HG03097 (cell line): ENCODE results near the gene S100A14.
"Not testable (repeated sequence)": the region's sequence is repeated elsewhere in the genome, so short reads cannot be mapped to it uniquely, and the experiment has no call there.

Experiments
- ATAC-seq: cut with Tn5 transposase; IDR thresholded peaks from one replicate; pipeline ENCODE4 v1.9.1; 2021; ENCODE audit not compliant: unreplicated experiment, low FRiP score

Gene S100A14

DNA sequence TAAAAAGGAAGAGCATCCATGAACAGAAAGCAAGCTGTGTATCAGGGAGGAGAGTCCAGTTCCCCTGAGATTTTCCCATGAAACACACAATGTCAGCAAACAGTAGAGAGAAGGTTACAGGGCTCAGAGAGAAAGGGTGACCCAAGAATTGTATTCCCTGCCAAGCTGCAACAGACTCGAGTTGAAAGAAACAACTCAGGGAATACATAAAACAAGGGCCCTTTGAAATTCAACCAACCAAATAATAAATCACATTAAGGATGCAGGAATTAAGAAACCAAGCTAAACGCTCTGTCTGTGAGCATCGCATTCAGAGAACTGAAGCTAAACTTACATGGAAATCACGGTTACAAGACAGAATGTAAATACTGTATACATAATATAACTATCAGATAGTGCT is 23.4 kb downstream of the S100A14 start:
- no peak for ATAC-seq

DNA sequence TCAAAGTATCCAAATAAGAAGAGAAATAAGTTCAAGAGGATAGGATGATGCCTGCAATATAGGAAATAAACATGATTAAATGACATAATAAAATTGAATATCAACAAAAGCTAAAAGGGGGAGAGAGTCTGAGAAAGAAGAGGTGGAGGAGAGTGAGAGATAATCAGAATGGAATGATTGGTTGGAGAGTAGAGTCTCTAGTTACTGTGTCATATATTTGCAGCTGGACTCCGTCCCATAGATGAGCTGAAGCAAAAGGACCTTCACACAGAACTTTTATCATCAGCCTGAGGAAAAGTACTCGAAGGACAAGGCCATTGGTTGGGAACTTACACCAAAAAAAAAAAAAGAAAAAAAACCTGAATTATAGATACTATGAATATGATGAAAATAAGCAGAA is 27.6 kb downstream of the S100A14 start:
- ATAC-seq: no peak

DNA sequence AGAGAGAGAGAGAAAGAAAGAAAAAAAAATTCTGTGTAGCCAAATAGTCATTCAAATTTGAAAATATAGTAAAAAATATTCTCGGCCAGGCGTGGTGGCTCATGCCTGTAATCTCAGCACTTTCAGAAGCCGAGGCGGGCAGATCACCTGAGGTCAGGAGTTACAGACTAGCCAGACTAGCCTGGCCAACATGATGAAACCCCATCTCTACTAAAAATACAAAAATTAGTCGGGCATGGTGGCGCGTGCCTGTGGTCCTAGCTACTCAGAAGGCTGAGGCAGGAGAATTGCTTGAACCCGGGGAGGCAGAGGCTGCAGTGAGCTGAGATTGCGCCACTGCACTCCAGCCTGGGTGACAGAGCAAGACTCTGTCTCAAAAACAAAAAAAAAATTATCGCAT is 28.1 kb downstream of the S100A14 start:
- ATAC-seq: not testable (repeated sequence)

DNA sequence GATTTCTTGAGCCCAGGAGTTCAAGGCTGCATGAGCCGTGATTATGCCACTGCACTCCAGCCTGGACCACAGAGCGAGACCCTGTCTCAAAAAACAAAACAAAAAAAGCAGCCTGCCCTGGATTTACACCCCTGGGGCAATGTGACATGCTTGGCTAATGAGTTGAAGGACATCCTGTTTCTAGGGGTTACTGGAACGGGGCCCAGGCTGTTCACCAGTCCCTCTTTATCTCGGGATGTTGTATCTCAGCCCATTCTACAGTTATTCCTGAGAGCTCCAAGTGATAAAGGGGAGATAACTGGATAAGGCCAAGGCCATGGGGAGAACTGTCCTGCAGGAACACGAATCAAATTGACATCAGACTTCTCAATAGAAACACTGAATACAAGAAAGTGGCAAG is 28.8 kb downstream of the S100A14 start:
- ATAC-seq: no peak

DNA sequence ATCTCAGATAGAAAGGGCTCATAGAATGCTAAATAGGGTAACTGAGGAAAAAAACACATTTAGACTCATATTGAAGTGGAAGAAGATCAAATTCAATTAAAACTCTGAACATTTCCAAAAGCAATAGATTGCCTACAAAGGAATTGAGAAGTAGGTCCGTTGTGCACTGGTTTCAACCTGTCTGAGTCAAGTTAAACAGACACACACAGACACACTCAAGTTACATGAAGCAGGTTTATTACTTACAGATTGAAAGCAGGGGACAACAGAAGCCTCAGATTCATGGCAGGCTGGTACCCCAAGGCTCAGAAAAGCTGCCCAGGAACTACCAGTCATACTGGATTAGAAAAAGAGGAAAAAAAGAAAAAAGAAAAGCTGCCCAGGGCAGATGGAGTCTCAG is 29.8 kb downstream of the S100A14 start:
- no peak for ATAC-seq

DNA sequence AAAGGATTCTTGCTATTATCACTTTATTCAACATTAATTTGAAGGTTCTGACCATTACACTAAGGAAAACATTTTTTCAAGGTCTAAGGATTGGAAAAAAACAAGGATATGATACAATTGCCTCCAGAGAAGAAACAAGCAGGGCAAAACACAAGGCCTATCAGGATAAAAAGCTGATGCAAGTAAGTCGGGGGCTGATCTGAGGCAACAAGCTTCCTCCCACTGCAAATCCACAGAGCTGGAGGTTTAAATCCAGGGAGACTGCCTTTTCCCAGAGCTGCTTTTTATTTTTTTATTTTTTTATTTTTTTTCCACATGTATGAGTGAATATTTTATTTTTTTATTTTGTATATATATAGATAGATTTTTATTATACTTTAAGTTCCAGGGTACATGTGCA is 31.1 kb downstream of the S100A14 start:
- ATAC-seq: no peak

DNA sequence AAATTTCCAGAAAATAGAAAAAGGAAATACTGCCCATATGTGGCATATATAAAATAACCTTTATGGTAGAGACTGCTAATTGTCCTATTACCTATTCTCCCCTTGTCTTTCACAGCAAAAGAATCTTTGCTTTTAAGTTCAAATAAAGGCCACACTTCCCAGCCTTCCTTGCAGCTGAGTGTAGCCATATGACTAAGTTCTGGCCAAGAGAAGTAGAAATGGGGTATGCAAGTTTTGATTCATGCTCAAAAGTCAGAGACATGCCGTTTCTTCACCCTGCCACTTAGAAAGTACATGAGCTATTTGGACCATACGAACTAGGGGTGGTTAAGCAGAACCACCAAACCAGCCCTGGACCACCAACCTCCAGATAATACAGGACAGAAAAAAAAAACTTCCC is 32.1 kb downstream of the S100A14 start:
- no peak for ATAC-seq

DNA sequence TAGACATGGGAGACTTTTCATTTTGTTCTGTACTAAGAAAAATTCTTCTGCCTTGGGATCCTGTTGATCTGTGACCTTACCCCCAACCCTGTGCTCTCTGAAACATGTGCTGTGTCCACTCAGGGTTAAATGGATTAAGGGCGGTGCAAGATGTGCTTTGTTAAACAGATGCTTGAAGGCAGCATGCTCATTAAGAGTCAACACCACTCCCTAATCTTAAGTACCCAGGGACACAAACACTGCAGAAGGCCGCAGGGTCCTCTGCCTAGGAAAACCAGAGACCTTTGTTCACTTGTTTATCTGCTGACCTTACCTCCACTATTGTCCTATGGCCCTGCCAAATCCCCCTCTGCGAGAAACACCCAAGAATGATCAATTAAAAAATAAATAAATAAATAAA is 32.6 kb downstream of the S100A14 start:
- not testable (repeated sequence) for ATAC-seq

DNA sequence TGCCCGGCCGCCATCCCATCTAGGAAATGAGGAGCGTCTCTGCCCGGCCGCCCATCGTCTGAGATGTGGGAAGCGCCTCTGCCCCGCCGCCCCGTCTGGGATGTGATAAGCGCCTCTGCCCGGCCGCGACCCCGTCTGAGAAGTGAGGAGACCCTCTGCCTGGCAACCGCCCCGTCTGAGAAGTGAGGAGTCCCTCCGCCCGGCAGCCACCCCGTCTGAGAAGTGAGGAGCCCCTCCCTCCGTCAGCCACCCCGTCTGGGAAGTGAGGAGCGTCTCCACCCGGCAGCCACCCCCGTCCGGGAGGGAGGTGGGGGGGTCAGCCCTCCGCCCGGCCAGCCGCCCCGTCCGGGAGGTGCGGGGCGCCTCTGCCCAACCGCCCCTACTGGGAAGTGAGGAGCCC is 33.3 kb downstream of the S100A14 start:
- ATAC-seq: not testable (repeated sequence)

DNA sequence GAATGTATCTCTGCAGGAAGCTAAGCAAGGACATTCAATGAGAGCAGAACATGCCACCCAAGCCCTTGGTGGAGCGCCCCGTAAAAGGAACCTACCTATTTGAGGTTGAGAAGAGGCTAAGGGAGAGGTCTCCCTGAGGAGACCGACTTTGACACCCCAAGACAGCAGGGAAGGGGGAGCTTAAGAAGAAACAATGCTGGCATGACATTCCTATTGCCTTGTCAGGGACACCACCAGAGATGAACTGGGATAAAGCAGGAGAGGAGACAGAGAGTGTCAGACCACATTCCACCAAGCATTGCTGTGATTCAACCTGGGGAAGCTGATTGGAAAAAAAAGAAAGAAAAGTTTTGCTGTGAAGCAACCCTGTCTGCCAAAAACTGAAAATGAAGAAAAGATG is 37.2 kb downstream of the S100A14 start:
- no peak for ATAC-seq

DNA sequence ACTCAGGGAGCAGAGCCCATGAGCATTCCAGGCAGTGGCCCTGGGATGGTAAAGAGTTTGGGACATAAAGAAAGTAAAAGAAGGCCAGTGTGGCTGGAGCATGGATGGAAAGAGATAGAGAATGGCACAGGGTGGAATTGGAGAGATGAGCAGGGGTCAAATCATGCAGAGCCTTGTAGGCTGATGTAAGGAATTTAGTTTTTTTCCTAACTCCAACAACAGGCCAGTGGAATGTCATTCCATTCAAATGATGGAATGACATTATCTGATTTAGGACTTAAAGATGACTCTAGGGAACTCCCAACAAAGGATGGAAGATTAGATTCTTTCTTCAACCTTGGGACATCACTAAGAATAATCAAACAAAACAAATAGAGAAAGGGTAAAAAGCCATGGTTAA is 37.6 kb downstream of the S100A14 start:
- ATAC-seq: no peak

DNA sequence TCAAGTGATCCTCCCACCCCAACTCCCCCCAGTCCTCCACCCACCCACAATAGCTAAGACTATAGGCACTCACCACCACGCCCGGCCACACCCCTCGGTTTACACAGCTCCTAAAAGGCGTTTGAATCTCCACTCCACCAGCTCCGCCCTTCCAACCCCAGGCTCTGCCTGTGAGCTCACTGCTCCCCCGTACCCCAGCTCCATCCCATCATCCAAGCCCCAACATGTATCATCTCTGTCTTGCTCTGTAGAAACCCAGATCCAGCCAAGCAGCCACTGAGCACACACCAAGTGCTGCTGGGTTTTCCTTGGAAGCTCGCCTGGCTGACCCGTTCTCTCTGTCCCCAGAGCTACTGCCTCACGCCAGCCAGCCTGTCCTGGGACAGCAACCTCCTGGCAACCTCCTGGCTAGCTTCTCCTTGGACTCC is 38.5 kb downstream of the S100A14 start:
- no peak for ATAC-seq

DNA sequence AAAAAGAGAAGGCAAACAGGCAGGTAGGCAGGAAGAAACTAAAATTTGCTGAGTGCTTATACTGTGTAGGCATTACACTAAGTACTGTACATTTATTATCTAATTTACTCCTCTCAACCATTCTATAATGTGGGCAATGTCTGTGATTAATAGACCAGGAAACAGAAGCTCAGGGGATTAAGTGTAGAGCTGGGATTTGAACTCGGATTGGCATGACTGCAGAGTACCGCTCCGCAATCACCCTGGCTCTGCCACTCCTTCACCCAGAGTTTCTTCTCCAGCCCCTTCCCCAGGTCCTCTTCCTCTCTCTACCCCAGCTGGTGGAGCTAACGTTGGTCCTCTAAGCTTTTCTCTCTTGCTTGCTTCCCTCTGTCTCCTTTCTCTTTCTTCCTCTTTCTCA is 39.0 kb downstream of the S100A14 start:
- ATAC-seq: no peak

DNA sequence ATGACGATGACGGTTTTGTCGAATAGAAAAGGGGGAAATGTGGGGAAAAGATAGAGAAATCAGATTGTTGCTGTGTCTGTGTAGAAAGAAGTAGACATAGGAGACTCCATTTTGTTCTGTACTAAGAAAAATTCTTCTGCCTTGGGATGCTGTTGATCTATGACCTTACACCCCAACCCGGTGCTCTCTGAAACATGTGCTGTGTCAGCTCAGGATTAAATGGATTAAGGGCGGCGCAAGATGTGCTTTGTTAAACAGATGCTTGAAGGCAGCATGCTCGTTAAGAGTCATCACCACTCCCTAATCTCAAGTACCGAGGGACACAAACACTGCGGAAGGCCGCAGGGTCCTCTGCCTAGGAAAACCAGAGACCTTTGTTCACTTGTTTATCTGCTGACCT is 40.6 kb downstream of the S100A14 start:
- not testable (repeated sequence) for ATAC-seq

DNA sequence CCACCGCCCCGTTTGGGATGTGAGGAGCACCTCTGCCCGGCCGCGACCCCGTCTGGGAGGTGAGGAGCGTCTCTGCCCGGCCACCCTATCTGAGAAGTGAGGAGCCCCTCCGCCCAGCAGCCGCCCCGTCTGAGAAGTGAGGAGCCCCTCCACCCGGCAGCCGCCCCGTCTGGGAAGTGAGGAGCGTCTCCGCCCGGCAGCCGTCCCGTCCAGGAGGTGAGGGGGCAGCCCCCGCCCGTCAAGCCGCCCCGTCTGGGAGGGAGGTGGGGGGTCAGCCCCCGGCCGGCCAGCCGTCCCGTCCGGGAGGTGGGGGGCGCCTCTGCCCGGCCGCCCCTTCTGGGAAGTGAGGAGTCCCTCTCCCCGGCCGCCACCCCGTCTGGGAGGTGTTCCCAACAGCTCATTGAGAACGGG is 41.0 kb downstream of the S100A14 start:
- not testable (repeated sequence) for ATAC-seq

DNA sequence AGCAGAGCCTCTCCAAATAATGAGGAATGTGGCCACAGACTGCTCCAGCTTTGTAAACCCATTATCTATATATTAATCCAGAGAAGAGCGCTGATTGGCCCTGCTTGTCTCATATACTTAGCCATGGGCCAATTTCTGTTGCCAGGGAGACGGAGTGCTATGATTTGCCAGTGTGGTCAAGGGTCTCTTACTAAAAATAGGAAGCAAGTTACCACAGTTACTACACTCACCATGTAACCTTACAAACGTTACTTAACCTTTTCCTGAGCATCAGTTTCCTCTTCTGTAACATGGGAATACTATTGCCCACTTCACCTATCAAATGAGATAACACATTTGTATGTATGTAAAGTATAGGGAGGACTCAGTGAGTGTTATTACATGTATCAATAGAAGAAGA is 42.8 kb downstream of the S100A14 start:
- no peak for ATAC-seq

DNA sequence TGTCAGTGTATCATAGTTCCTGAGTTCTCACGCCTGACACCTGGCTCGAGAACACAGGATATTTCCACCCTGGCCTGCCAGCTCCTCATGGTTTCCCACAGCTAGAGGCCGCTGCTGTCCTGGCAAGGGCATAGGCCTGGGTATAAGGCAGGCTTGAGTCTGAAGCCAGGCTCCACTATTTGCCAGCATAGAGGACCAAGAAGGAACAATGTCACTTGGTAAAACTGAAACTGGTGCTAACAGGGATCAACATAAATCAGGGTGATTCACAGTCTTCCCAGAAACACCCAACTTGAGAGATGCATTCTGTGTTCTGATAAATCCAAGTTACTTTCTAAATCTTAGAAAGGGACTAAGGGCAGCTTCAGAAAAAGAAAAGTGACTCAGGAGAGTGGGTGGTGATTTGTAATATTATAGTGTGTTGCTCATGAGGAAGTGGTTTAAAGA is 43.5 kb downstream of the S100A14 start:
- ATAC-seq: no peak

DNA sequence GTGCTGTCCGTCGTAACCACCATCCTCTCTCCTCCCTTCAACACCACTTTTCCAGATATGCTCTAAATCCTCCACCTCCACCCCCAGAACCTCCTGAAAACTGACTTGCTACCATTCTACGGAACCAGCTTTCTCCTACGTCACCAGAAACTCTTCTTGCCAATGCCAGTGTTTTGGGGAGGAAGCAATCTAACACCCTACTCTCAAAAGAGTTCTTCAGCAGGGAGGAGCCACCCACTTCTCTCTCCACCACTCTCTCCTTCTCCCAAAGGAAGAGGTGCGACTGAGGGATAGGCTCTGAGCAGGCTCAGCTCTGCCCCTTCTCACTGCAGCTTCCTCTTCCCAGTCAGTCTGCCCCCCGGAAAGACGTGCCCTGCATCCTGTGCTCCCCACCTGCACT is 44.4 kb downstream of the S100A14 start:
- ATAC-seq: no peak

DNA sequence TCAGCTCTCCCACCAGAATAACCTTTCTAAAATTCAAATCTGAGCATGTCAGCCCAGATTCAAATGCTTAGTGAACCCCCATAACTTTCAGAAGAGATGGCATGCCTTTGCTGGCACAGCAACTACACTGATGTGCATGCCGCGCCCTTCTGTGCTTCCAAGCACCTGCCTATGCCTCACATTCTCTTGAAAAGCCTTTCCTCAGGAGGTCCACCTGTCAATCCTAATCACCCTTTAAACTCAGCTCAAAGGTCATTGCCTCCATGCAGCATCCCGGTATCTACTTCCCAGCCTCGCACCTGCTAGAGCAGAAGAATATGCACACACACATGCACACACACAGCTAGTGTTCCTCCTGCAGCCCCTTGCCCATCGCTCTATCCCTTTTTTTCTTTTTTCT is 45.3 kb downstream of the S100A14 start:
- ATAC-seq: no peak

DNA sequence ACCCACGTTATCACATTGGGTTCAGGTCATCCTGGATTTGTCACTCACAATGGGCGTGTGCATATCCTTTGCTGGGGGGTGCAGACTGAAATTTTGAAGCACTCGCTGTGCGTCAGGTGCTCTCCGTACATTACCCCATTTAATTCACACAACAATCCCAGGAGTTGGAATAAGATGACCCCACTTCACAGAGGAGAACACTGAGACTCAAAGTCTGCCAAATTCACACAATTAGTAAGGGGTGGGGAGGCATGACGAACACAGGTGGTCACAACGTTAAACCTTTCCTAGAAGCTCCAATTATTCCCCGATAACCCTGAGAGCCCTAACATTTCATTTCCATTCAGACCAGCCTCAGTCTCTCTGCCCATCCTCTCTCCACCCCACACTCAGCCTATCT is 46.7 kb downstream of the S100A14 start:
- no peak for ATAC-seq

DNA sequence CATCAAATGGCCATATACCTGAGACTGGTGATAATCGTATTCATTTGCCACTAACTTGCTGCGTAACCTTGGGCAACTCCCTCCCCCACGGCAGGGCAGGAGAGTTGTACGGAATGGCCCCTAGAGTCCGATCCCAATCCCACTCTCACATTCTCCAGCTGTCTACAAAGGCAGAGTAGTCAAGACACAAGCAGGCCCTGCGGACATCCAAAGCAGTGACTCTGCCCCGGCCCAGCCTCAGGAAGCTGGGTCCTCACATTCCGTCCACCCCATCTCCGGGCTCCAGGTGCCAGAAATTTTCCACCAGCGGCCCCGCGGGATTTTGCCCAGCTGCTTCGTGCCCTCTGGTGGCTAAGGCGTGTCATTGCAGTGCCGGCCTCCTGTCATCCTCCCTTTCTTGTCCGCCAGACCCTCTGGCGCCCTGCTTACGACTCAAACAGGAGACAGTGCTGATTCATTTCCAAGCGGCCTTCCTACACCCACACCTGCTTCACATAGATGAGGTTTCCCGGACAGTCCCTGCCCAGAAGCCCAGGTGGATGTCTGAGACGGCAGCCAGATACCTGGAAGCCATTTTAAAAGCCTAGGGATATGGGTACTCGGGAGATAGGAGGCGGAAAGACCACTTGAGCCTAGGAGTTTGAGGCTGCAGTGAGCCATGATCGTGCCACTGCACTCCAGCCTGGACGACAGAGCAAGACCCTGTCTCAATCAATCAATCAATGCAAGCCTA is 47.6 kb downstream of the S100A14 start:
- ATAC-seq: no peak

DNA sequence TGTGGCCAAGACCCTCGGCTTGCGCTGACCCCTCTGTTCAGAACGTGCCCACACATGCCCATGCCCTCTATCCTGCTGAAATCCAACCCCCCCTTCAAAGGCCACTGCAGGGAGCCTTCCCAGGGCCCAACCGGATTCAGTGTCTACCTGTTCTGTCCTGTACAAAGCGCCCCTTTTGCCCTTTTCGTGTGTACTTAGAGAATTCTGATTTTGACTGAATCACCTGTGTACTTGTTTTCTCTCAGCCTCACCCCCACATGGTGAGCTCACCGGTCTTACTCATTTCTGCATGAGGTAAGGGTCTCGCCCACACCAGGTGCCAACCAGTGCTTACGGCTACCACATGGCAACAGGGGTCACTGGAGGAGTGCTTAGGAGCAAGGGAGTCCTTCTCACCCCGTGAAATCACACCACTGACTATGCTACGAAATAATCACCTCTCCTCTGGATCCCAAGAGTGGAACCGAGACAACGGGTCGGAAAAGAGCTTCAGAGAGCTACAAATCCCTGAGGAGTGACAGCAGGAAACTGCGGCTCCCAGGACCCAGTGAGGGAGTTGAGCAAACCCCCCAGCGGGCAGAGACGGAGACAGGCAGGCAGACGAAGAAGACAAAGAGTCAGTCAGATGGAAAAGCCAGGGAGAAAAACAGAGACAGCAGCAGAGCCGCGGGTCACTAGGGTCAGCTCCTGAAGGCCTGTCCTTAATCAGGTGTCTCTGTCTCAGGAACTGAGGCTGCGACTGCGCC is 48.3 kb downstream of the S100A14 start:
- ATAC-seq: no peak
